ENCODE measurements around the gene RNF8. TPM values are rescaled to one million over a fixed set of nuclear protein-coding genes. Genes with fewer than 3 reads are reported as not detected.

Gene RNF8
- total RNA-seq, 1 experiment from 2014 or later = 35.9 TPM

DNA sequence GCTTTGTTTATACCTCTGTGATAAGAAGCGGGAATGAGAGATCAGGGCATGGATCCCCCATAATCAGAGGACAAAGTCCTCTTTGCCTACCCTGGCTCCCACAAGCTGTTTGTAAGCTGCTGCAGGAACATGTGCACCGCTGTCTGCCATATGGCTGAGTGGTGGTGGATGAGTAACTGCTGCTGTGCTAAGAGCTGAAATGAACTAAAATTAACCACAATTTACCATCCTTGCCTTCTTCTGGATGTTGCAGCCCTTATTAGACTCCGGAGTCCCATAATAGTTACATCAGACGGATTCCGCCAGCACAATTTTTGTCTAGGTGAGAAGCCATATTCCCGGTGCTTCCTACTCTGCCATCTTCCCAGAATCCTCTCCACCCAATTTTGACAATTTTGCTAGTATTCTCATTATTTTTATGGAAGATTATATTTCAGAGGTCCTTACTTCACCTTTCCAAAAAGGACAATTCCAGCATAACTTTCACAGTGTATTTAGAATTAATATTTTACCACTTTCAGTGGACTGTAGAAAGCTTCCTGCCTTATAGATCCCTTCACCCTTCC lies 73.2 kb downstream of the RNF8 start (continued):
- TF ChIP-seq, protein P1, sequence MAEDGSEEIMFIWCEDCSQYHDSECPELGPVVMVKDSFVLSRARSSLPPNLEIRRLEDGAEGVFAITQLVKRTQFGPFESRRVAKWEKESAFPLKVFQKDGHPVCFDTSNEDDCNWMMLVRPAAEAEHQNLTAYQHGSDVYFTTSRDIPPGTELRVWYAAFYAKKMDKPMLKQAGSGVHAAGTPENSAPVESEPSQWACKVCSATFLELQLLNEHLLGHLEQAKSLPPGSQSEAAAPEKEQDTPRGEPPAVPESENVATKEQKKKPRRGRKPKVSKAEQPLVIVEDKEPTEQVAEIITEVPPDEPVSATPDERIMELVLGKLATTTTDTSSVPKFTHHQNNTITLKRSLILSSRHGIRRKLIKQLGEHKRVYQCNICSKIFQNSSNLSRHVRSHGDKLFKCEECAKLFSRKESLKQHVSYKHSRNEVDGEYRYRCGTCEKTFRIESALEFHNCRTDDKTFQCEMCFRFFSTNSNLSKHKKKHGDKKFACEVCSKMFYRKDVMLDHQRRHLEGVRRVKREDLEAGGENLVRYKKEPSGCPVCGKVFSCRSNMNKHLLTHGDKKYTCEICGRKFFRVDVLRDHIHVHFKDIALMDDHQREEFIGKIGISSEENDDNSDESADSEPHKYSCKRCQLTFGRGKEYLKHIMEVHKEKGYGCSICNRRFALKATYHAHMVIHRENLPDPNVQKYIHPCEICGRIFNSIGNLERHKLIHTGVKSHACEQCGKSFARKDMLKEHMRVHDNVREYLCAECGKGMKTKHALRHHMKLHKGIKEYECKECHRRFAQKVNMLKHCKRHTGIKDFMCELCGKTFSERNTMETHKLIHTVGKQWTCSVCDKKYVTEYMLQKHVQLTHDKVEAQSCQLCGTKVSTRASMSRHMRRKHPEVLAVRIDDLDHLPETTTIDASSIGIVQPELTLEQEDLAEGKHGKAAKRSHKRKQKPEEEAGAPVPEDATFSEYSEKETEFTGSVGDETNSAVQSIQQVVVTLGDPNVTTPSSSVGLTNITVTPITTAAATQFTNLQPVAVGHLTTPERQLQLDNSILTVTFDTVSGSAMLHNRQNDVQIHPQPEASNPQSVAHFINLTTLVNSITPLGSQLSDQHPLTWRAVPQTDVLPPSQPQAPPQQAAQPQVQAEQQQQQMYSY (CRISPR knock-in tag; IDR thresholded peaks at IDR 0.05) = no peak
- no peak for TF ChIP-seq TCF7 (CRISPR knock-in tag; IDR thresholded peaks at IDR 0.05; ENCODE audit: low read depth)
- TF ChIP-seq, protein P2, sequence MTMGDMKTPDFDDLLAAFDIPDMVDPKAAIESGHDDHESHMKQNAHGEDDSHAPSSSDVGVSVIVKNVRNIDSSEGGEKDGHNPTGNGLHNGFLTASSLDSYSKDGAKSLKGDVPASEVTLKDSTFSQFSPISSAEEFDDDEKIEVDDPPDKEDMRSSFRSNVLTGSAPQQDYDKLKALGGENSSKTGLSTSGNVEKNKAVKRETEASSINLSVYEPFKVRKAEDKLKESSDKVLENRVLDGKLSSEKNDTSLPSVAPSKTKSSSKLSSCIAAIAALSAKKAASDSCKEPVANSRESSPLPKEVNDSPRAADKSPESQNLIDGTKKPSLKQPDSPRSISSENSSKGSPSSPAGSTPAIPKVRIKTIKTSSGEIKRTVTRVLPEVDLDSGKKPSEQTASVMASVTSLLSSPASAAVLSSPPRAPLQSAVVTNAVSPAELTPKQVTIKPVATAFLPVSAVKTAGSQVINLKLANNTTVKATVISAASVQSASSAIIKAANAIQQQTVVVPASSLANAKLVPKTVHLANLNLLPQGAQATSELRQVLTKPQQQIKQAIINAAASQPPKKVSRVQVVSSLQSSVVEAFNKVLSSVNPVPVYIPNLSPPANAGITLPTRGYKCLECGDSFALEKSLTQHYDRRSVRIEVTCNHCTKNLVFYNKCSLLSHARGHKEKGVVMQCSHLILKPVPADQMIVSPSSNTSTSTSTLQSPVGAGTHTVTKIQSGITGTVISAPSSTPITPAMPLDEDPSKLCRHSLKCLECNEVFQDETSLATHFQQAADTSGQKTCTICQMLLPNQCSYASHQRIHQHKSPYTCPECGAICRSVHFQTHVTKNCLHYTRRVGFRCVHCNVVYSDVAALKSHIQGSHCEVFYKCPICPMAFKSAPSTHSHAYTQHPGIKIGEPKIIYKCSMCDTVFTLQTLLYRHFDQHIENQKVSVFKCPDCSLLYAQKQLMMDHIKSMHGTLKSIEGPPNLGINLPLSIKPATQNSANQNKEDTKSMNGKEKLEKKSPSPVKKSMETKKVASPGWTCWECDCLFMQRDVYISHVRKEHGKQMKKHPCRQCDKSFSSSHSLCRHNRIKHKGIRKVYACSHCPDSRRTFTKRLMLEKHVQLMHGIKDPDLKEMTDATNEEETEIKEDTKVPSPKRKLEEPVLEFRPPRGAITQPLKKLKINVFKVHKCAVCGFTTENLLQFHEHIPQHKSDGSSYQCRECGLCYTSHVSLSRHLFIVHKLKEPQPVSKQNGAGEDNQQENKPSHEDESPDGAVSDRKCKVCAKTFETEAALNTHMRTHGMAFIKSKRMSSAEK (CRISPR knock-in tag; IDR thresholded peaks at IDR 0.05; ENCODE audit: borderline replicate concordance) = no peak
- no peak for TF ChIP-seq JUN (CRISPR knock-in tag; IDR thresholded peaks at IDR 0.05)

DNA sequence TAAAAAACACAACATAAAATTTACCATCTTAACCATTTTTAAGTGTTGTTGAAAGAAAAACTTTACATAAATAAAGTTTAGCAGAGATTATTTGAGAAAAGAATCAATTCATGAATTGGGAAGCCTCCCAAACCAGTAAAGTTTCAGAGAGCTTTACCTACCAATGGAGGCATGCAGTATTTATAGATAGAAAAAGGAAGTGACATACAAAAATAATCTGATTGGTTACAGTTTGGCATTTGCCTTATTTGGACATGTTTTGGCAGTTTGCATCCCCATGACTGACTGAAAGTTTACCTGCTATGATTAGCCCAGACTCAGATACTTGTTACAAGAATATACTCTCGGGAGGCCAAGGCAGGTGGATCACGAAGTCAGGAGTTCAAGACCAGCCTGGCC lies 75.6 kb downstream of the RNF8 start:
- ChIA-PET POLR2A (no interaction called here), CTCF (no interaction called here)
- Mint-ChIP-seq H3K36me3 (peaks cover 2% of the 10 kb centered on the region; the same call in 1 of the 2 replicates), H3K27ac (no peak overlapping the region), H3K4me1 (peaks cover 15% of the 10 kb centered on the region), H3K27me3 (ENCODE audit: low read depth) (peaks cover 12% of the 10 kb centered on the region), H3K9me3 (peaks cover 9% of the 10 kb centered on the region), H3K4me3 (no peak overlapping the region)
- TF ChIP-seq FOXP1 (CRISPR knock-in tag; IDR thresholded peaks at IDR 0.05; ENCODE audit: borderline replicate concordance) (no peak), OVOL2 (CRISPR knock-in tag; IDR thresholded peaks at IDR 0.05; ENCODE audit: borderline replicate concordance) (no peak), ZNF416 (CRISPR knock-in tag; IDR thresholded peaks at IDR 0.05) (no peak), FOXJ3 (CRISPR knock-in tag; IDR thresholded peaks at IDR 0.05; ENCODE audit: borderline replicate concordance) (no peak), ZNF121 (CRISPR knock-in tag; IDR thresholded peaks at IDR 0.05) (no peak), NR3C1 (CRISPR knock-in tag; conservative IDR thresholded peaks at IDR 0.05; ENCODE audit: low read depth) (no peak), MYBL2 (CRISPR knock-in tag; IDR thresholded peaks at IDR 0.05) (no peak), CREB1 (CRISPR knock-in tag; IDR thresholded peaks at IDR 0.05) (no peak), ZNF317 (CRISPR knock-in tag; IDR thresholded peaks at IDR 0.05; ENCODE audit: borderline replicate concordance, low read depth) (no peak), JAZF1 (CRISPR knock-in tag; IDR thresholded peaks at IDR 0.05) (no peak)
- TF ChIP-seq, protein P3, sequence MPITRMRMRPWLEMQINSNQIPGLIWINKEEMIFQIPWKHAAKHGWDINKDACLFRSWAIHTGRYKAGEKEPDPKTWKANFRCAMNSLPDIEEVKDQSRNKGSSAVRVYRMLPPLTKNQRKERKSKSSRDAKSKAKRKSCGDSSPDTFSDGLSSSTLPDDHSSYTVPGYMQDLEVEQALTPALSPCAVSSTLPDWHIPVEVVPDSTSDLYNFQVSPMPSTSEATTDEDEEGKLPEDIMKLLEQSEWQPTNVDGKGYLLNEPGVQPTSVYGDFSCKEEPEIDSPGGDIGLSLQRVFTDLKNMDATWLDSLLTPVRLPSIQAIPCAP (CRISPR knock-in tag; IDR thresholded peaks at IDR 0.05) = no peak
- TF ChIP-seq, protein P4, sequence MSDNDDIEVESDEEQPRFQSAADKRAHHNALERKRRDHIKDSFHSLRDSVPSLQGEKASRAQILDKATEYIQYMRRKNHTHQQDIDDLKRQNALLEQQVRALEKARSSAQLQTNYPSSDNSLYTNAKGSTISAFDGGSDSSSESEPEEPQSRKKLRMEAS (CRISPR knock-in tag; IDR thresholded peaks at IDR 0.05) = no peak
- TF ChIP-seq, protein P5, sequence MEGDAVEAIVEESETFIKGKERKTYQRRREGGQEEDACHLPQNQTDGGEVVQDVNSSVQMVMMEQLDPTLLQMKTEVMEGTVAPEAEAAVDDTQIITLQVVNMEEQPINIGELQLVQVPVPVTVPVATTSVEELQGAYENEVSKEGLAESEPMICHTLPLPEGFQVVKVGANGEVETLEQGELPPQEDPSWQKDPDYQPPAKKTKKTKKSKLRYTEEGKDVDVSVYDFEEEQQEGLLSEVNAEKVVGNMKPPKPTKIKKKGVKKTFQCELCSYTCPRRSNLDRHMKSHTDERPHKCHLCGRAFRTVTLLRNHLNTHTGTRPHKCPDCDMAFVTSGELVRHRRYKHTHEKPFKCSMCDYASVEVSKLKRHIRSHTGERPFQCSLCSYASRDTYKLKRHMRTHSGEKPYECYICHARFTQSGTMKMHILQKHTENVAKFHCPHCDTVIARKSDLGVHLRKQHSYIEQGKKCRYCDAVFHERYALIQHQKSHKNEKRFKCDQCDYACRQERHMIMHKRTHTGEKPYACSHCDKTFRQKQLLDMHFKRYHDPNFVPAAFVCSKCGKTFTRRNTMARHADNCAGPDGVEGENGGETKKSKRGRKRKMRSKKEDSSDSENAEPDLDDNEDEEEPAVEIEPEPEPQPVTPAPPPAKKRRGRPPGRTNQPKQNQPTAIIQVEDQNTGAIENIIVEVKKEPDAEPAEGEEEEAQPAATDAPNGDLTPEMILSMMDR (IDR thresholded peaks at IDR 0.05) = no peak
- TF ChIP-seq, protein P6, sequence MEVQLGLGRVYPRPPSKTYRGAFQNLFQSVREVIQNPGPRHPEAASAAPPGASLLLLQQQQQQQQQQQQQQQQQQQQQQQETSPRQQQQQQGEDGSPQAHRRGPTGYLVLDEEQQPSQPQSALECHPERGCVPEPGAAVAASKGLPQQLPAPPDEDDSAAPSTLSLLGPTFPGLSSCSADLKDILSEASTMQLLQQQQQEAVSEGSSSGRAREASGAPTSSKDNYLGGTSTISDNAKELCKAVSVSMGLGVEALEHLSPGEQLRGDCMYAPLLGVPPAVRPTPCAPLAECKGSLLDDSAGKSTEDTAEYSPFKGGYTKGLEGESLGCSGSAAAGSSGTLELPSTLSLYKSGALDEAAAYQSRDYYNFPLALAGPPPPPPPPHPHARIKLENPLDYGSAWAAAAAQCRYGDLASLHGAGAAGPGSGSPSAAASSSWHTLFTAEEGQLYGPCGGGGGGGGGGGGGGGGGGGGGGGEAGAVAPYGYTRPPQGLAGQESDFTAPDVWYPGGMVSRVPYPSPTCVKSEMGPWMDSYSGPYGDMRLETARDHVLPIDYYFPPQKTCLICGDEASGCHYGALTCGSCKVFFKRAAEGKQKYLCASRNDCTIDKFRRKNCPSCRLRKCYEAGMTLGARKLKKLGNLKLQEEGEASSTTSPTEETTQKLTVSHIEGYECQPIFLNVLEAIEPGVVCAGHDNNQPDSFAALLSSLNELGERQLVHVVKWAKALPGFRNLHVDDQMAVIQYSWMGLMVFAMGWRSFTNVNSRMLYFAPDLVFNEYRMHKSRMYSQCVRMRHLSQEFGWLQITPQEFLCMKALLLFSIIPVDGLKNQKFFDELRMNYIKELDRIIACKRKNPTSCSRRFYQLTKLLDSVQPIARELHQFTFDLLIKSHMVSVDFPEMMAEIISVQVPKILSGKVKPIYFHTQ (CRISPR knock-in tag; IDR thresholded peaks at IDR 0.05) = no peak
- DNase-seq (ENCODE audit: low spot score) (no peak), ATAC-seq (no peak)

Measured in WTC11 (cell line).